Tibial nerve (tissue), 3 donors: ENCODE data around the gene HS2ST1.

Experiments used
- EP300 ChIP-seq, 2 donors: sonication (generic); formaldehyde crosslinking; IDR thresholded peaks; one replicate each; pipeline ENCODE4 v1.6.1; 2017; ENCODE audit warnings: antibody characterized with exemption in 2 of 2, mild to moderate bottlenecking in 1 of 2
- POLR2A ChIP-seq, 2 donors: fragments of 450-650 bp; IDR thresholded peaks; one replicate each; pipeline ENCODE4 v1.6.1; 2017; ENCODE audit warnings: antibody characterized with exemption in 2 of 2, mild to moderate bottlenecking in 2 of 2, moderate library complexity in 2 of 2

DNA sequence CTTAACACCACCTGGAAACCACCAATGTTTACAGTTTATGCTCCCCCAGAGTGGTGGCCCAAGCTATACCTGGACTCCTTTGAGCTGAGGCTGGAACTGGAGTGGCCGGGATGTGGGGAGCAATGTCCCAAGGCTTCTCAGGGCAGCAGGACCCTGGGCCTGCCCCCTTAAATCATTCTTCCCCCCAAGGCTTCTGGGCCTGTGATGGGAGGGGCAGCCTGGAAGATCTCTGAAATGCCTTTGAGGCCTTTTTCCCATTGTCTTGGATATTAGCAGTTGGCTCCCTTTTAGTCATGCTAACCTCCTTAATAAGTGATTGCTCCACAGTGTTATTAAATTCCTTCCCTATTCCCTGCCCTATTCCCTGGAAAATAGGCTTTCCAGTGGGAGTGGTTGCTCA lies 185.8 kb downstream of the HS2ST1 start:
- TF ChIP-seq EP300 (IDR thresholded peaks at IDR 0.05) (no peak), POLR2A (IDR thresholded peaks at IDR 0.05) (no peak)
